ENCODE measurements around the gene ANO6. TPM values are rescaled to one million over a fixed set of nuclear protein-coding genes. Genes with fewer than 3 reads are reported as not detected.

ANO6 gene
- total RNA-seq, 2 donors from 2014 or later = 114 to 139 TPM

- H3K27ac ChIP-seq = no peak overlapping the region
- H3K4me3 ChIP-seq = no peak overlapping the region
- DNase-seq (ENCODE audit: low spot score) (no peak), ATAC-seq (ENCODE audit: insufficient number of reproducible peaks, low FRiP score, low read depth) (no peak)
- no peaks in the 10 kb centered on the region for H3K27me3 ChIP-seq (replicated peaks; ENCODE audit: insufficient read depth)
- H3K9me3 ChIP-seq = no peaks in the 10 kb centered on the region
- TF ChIP-seq CTCF (IDR thresholded peaks at IDR 0.05) = no peak
- H3K36me3 ChIP-seq = no peaks in the 10 kb centered on the region
- no peaks in the 10 kb centered on the region for H3K4me1 ChIP-seq (ENCODE audit: control insufficient read depth in 1 of 2, low read depth in 2 of 2)
Measured at GRCh38 chr12:45204757-45205156, 11.1 kb upstream of the ANO6 start.

- ATAC-seq (ENCODE audit: insufficient number of reproducible peaks, low FRiP score, low read depth) (no peak), DNase-seq (ENCODE audit: low spot score) (no peak)
- H3K36me3 ChIP-seq = no peaks in the 10 kb centered on the region
- no peak for TF ChIP-seq CTCF (IDR thresholded peaks at IDR 0.05)
- H3K27me3 ChIP-seq (replicated peaks; ENCODE audit: insufficient read depth) = no peaks in the 10 kb centered on the region
- no peak overlapping the region for H3K27ac ChIP-seq
- H3K9me3 ChIP-seq = no peaks in the 10 kb centered on the region
- H3K4me3 ChIP-seq = no peak overlapping the region
- no peaks in the 10 kb centered on the region for H3K4me1 ChIP-seq (ENCODE audit: control insufficient read depth in 1 of 2, low read depth in 2 of 2)
Measured at GRCh38 chr12:45205165-45205825, 10.6 kb upstream of the ANO6 start.

- no peak overlapping the region for H3K4me3 ChIP-seq
- H3K9me3 ChIP-seq = no peaks in the 10 kb centered on the region
- H3K27me3 ChIP-seq (replicated peaks; ENCODE audit: insufficient read depth) = no peaks in the 10 kb centered on the region
- no peaks in the 10 kb centered on the region for H3K36me3 ChIP-seq
- no peaks in the 10 kb centered on the region for H3K4me1 ChIP-seq (ENCODE audit: control insufficient read depth in 1 of 2, low read depth in 2 of 2)
- no peak overlapping the region for H3K27ac ChIP-seq
- no peak for TF ChIP-seq CTCF (IDR thresholded peaks at IDR 0.05)
- ATAC-seq (ENCODE audit: insufficient number of reproducible peaks, low FRiP score, low read depth) = no peak
- DNase-seq (ENCODE audit: low spot score) = no peak
Measured at GRCh38 chr12:45208604-45209487, 7.0 kb upstream of the ANO6 start.

GRCh38 chr12:45209784-45210183 is 6.1 kb upstream of the ANO6 start:
- Histone ChIP-seq H3K36me3 (no peaks in the 10 kb centered on the region), H3K27me3 (replicated peaks; ENCODE audit: insufficient read depth) (no peaks in the 10 kb centered on the region), H3K4me3 (no peak overlapping the region), H3K27ac (no peak overlapping the region), H3K9me3 (no peaks in the 10 kb centered on the region), H3K4me1 (ENCODE audit: control insufficient read depth in 1 of 2, low read depth in 2 of 2) (peaks cover 0 to 7% of the 10 kb centered on the region in 2 donors)
- TF ChIP-seq CTCF (IDR thresholded peaks at IDR 0.05) = no peak
- DNase-seq (ENCODE audit: low spot score) = no peak
- no peak for ATAC-seq (ENCODE audit: insufficient number of reproducible peaks, low FRiP score, low read depth)

GRCh38 chr12:45212064-45212463 is 3.8 kb upstream of the ANO6 start:
- H3K27me3 ChIP-seq (replicated peaks; ENCODE audit: insufficient read depth) = no peaks in the 10 kb centered on the region
- no peak overlapping the region for H3K27ac ChIP-seq
- no peak for DNase-seq (ENCODE audit: low spot score)
- H3K4me3 ChIP-seq = no peak overlapping the region
- no peaks in the 10 kb centered on the region for H3K36me3 ChIP-seq
- no peak for TF ChIP-seq CTCF (IDR thresholded peaks at IDR 0.05)
- no peaks in the 10 kb centered on the region for H3K9me3 ChIP-seq
- H3K4me1 ChIP-seq (ENCODE audit: control insufficient read depth in 1 of 2, low read depth in 2 of 2) = peaks cover 0 to 7% of the 10 kb centered on the region in 2 donors
- no peak for ATAC-seq (ENCODE audit: insufficient number of reproducible peaks, low FRiP score, low read depth)
